Peyer's patch (tissue), 4 donors: ENCODE data around the gene ANKDD1A. TPM values are rescaled to one million over a fixed set of nuclear protein-coding genes. Genes with fewer than 3 reads are reported as not detected.

Experiments used
- DNase-seq, 3 donors: peaks; one replicate each; pipeline ENCODE4 v3.0.0-alpha.2; 2017 to 2019
- H3K27ac ChIP-seq, 4 donors: fragments of 200-600 bp; sonication (generic); one replicate each; pipeline ENCODE4 v1.5.1; 2016 to 2019
- H3K27me3 ChIP-seq, 2 donors: fragments of 200-600 bp; sonication (generic); one replicate each; pipeline ENCODE4 v1.5.1; 2019
- H3K36me3 ChIP-seq, 3 donors: fragments of 200-600 bp; sonication (generic); one replicate each; pipeline ENCODE4 v1.5.1; 2016 to 2019
- H3K4me1 ChIP-seq, 4 donors: fragments of 200-600 bp; sonication (generic); one replicate each; pipeline ENCODE4 v1.5.1; 2016 to 2019
- H3K4me3 ChIP-seq, 4 donors: fragments of 200-600 bp; sonication (generic); 1 replicate in 3 of 4; 2 replicates in 1 of 4; pipeline ENCODE4 v1.5.1; 2016 to 2019; ENCODE audit warnings: mild to moderate bottlenecking in 1 of 4
- H3K9me3 ChIP-seq, 4 donors: fragments of 200-600 bp; sonication (generic); one replicate each; pipeline ENCODE4 v1.5.1; 2016 to 2019; ENCODE audit warnings: mild to moderate bottlenecking in 1 of 4
- CTCF ChIP-seq, 6 experiments: fragments of 450-650 bp in 4 of 6; fragments of 200-600 bp in 2 of 6; sonication (generic) in 1 of 6; IDR thresholded peaks; one replicate each; pipeline ENCODE4 v1.5.1; 2017 to 2019; ENCODE audit warnings: antibody characterized with exemption in 6 of 6, mild to moderate bottlenecking in 3 of 6, moderate library complexity in 1 of 6
- POLR2A ChIP-seq, 2 donors: fragments of 450-650 bp; IDR thresholded peaks; one replicate each; pipeline ENCODE4 v1.5.1; 2017; ENCODE audit warnings: antibody characterized with exemption in 2 of 2, mild to moderate bottlenecking in 2 of 2, moderate library complexity in 2 of 2
- total RNA-seq, 4 donors: library from RNA; depleted of rRNA; stranded (reverse); fragments of >200 nt; gene quantifications; one replicate each; pipeline ENCODE4 v1.1.0, GENCODE V29; 2016

The ANKDD1A gene
- total RNA-seq, 4 donors from 2014 or later: 3.9 to 13.2 (median 5.3) TPM

- H3K36me3 ChIP-seq: peaks cover 0 to 78% (median 0%) of the 10 kb centered on the region in 3 donors
- no peak for DNase-seq
Observed at GRCh38 chr15:64959128-64959527, 47.4 kb downstream of the ANKDD1A start.

GRCh38 chr15:64960153-64960552 lies 48.5 kb downstream of the ANKDD1A start:
- H3K27ac ChIP-seq: no peak overlapping the region
- DNase-seq: no peak
- H3K9me3 ChIP-seq: no peaks in the 10 kb centered on the region
- no peak for TF ChIP-seq POLR2A (IDR thresholded peaks at IDR 0.05)
- TF ChIP-seq CTCF (IDR thresholded peaks at IDR 0.05): no peak
- H3K4me1 ChIP-seq: no peaks in the 10 kb centered on the region
- H3K4me3 ChIP-seq: no peak overlapping the region
- H3K27me3 ChIP-seq: no peaks in the 10 kb centered on the region
- H3K36me3 ChIP-seq: peaks cover 0 to 88% (median 3%) of the 10 kb centered on the region in 3 donors

More at GRCh38 chr15:64959128-64959527, 47.4 kb downstream of the ANKDD1A start:
- Histone ChIP-seq H3K9me3 (no peaks in the 10 kb centered on the region), H3K4me3 (no peak overlapping the region), H3K27me3 (no peaks in the 10 kb centered on the region), H3K4me1 (no peaks in the 10 kb centered on the region), H3K27ac (no peak overlapping the region)
- no peak for TF ChIP-seq POLR2A (IDR thresholded peaks at IDR 0.05)
- TF ChIP-seq CTCF (IDR thresholded peaks at IDR 0.05): no peak

GRCh38 chr15:64961013-64961412 lies 49.3 kb downstream of the ANKDD1A start:
- H3K4me3 ChIP-seq: no peak overlapping the region
- TF ChIP-seq POLR2A (IDR thresholded peaks at IDR 0.05) (no peak), CTCF (IDR thresholded peaks at IDR 0.05) (no peak)
- H3K27ac ChIP-seq: no peak overlapping the region
- no peak for DNase-seq
- no peaks in the 10 kb centered on the region for H3K27me3 ChIP-seq
- H3K4me1 ChIP-seq: no peaks in the 10 kb centered on the region
- no peaks in the 10 kb centered on the region for H3K9me3 ChIP-seq
- peaks cover 0 to 85% (median 3%) of the 10 kb centered on the region in 3 donors for H3K36me3 ChIP-seq

GRCh38 chr15:64969401-64969800 lies 57.7 kb downstream of the ANKDD1A start:
- no peak for TF ChIP-seq CTCF (IDR thresholded peaks at IDR 0.05)
- TF ChIP-seq POLR2A (IDR thresholded peaks at IDR 0.05): no peak
- H3K4me3 ChIP-seq: no peak overlapping the region
- no peak for DNase-seq
- H3K36me3 ChIP-seq: peaks cover 3 to 86% (median 3%) of the 10 kb centered on the region in 3 donors
- no peaks in the 10 kb centered on the region for H3K9me3 ChIP-seq
- H3K4me1 ChIP-seq: no peaks in the 10 kb centered on the region
- no peak overlapping the region for H3K27ac ChIP-seq
- H3K27me3 ChIP-seq: no peaks in the 10 kb centered on the region

GRCh38 chr15:64970698-64971097 lies 59.0 kb downstream of the ANKDD1A start:
- Histone ChIP-seq H3K36me3 (peaks cover 0 to 86% (median 3%) of the 10 kb centered on the region in 3 donors), H3K9me3 (no peaks in the 10 kb centered on the region), H3K4me1 (no peaks in the 10 kb centered on the region), H3K27ac (no peak overlapping the region), H3K27me3 (no peaks in the 10 kb centered on the region), H3K4me3 (no peak overlapping the region)
- no peak for TF ChIP-seq POLR2A (IDR thresholded peaks at IDR 0.05)
- TF ChIP-seq CTCF (IDR thresholded peaks at IDR 0.05): no peak
- no peak for DNase-seq

GRCh38 chr15:64975390-64975789 lies 63.7 kb downstream of the ANKDD1A start:
- no peaks in the 10 kb centered on the region for H3K27me3 ChIP-seq
- H3K4me3 ChIP-seq: no peak overlapping the region
- H3K4me1 ChIP-seq: no peaks in the 10 kb centered on the region
- no peak for TF ChIP-seq CTCF (IDR thresholded peaks at IDR 0.05)
- no peak for TF ChIP-seq POLR2A (IDR thresholded peaks at IDR 0.05)
- no peak for DNase-seq
- peaks cover 0 to 93% (median 0%) of the 10 kb centered on the region in 3 donors for H3K36me3 ChIP-seq
- H3K27ac ChIP-seq: no peak overlapping the region
- no peaks in the 10 kb centered on the region for H3K9me3 ChIP-seq
